Stimulated activated CD8-positive, alpha-beta memory T cell treated with anti-CD3 and anti-CD28 coated beads, Interleukin-2, amount 100 ng/mL, for 48 hours (primary cell): Measurements from ENCODE around the gene ANKK1.

Experiments
- DNase-seq, 2 donors: peaks; one replicate each; pipeline ENCODE4 v3.0.0-alpha.2; 2020; ENCODE audit warnings: low read depth in 2 of 2

The ANKK1 gene

DNA sequence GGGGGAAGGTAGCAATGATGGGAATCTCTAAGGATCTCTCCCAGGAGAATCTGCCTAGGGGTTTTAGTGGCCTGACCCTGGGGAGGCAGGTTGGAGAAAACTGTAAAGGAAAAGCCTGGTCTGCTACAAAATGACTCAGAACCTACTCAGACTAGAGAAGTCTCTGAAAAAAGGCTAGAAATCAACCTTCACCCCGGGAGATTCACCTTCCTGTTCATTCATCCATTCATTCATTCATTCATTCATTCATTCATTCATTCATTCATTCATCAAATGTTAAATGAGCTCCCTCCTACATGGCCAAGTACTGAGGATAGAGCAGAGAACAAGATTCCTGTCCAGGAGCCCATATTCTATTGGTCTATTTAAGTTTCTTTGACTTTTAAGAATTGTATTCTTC, 8.9 kb upstream of the ANKK1 start:
- no peak for DNase-seq

DNA sequence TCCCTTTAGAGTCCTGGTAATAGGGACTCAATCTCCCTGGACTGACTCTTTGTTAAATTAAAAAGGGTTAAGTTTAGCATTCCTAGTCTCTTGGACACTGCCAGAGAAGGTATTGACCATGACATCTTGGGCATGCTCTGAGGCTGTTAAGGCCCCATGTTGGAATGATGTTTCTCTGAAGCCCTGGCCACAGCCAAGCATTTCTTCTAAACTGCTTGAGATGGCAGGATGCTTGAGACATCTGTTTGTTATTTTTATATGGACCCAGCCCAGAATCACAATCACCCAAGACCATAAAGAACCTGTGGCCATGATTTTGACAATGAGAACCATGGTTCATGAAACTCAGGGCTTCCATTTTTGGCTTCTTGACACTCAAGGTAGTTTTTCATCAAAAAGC, 5.5 kb upstream of the ANKK1 start:
- no peak for DNase-seq

DNA sequence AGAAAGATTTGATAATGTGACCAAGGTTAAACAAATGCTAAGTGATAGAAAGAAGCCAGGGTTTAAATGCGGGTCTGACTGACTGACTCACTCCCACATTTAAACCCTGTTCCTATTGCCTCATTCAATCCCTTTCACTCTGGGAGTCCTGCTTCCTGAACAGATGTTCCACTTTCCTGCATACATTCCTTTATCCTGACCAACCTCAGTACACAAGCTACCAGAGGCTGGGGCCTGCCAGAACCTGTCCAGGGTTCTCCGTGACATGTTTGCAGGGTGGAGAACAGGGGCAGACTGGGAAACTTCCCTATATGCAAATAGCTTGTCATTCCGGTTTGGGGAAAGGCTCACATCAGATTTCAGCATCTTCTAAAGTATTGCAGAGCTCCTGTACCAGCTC, 3.0 kb upstream of the ANKK1 start:
- no peak for DNase-seq

DNA sequence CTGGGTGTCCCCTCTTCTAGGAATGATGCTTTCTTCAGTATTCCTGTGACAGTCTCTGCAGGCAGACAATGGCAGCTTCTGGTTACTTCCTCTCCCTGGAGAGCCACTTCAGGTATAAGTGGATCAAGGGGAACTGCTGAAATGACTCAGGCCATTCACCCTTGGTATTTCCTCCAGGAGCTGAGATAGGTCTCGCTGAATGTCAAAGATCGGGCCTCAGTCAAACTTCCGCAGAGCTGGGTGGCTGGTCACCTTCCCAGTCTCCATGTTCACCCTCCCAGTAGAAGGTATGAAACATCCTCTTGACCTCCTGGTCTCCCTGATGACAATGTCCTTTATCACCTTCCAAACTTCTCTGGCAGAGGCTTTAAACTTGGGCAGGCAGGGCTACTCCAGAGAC, 1.8 kb upstream of the ANKK1 start:
- no peak for DNase-seq

DNA sequence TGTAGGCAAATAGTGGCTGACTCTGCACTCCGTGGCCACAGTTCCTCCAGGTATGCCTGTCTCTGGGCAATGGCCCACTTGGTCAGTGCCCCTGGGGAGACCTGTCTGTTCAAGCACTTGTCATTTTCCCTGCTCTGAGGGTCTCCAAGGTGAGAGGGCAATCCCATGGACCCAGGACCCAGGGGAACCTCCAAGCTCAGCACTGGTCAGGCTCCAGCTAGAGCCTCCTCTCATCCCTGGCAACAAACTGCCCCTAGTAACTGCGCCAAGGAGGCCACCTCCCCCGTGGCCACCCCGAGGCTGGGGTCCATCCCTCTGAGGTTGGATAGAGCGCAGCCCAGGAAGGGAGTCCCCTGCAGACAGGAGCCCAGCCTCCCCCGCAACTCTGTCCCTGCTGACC, 713 bp upstream of the ANKK1 start:
- no peak for DNase-seq

DNA sequence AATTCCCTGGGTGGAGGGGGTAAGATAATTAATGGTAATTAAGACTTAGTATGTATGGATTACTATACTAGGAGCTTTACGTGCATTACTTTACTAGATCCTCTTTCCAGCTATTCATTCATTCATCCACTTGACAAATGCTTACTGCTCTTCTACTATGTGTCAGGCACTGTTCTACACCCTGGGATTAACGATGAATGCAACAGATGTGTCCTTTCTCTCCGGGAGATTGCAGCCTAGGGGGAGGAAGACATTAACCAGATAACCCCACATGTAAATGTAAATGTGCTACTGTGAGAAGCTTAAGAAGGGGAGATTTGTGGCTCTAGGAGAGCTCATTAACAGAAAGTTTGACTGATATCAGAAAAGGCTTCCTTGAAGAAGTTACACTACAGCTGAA, 1.7 kb downstream of the ANKK1 start:
- DNase-seq = no peak

DNA sequence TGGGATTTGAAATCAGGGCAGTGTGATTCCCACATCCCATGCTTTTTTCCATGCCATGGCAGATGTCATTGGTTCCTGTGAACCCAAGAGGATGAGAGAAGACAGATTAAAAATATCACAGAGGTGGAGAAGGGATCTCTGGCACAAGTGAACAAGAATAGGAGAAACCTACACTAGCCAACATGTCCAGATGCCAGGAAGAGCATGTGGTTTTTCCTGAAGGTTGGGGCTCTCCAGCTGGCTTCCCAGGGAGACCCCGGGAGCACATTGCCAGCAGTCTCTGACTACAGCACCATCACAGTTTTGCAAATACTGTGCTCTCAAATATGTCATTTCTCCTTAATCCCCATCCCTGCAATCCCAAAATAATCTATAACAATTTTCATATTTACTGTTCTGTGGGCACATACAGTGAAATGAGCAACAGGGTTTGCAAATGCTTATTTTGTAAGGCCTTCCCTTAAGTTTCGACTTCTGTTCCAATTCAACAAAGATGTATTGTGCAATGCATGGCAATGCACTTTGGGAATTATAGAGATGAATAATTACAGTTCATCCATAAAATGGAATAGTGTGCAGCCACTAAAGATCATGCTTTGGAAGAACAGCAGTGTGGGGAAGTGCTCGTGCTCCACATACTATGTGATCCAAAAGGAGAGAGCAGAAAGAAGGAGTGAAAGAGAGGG, 4.8 kb downstream of the ANKK1 start:
- DNase-seq = no peak

DNA sequence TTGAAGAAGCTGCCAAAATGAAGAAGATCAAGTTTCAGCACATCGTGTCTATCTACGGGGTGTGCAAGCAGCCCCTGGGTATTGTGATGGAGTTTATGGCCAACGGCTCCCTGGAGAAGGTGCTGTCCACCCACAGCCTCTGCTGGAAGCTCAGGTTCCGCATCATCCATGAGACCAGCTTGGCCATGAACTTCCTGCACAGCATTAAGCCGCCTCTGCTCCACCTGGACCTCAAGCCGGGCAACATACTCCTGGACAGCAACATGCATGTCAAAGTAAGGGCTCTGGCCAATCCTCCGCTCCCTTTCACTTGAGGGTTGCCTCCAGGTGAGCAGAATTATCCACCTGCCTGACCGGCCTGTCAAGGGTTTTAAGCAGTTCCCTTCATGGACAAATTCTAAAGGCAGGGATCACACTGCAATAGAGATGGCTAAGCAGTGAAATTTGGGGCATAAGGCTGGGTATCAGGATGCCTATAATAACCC, 6.0 kb downstream of the ANKK1 start:
- DNase-seq = no peak

DNA sequence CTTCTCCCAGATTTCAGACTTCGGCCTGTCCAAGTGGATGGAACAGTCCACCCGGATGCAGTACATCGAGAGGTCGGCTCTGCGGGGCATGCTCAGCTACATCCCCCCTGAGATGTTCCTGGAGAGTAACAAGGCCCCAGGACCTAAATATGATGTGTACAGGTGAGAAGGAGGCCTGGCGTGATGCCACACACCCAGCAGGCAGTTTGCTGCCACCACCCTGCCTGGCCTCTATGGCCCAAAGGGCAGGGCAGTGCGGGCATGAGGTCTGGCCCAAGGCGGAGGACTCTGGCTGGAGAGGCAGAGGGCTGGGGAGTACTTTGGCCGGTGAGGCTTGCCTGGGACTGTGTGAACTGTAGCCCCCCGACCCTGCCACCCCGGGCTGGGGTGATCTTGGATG, 7.3 kb downstream of the ANKK1 start:
- DNase-seq = no peak

DNA sequence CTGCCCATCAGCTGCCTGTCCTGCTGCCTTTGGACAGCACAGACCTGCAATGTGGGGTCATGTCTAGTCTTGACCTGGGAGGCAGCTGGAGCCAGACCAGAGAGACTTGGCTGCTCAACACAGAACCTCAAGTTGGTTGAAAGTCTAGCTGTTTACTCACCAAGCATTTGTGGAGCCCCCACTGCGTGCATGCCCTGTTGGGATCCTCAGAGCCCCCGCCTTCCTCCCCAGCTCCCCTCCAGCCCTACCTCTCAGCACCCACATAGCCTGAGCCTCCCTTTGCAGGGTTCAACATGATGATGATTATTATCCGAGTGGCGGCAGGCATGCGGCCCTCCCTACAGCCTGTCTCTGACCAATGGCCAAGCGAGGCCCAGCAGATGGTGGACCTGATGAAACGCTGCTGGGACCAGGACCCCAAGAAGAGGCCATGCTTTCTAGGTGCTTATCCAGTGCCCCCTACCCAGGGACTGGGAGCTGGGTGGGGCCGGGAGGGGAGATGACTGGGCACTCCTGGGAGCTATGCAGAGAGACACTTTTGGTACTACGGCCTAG, 8.3 kb downstream of the ANKK1 start:
- DNase-seq = no peak

DNA sequence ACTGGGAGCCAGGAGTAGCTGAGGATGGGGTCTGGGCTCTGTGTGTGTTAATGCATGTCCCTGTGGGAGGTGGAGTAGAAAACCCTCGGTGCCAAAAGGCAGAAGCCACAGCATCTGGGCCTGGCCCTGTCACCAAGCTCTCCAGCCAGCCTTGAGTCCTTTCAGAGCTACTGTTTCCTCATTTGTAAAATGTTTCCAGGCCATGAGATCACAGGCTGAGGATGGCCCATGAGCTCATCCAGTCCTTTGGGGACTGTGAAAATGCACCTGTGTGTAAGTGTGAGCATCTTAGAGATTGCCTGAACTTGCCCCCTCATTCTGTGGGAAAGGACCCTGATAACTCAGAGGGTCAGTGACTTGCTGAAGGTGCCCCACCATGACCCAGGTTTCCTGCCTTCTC, 9.1 kb downstream of the ANKK1 start:
- DNase-seq = no peak

DNA sequence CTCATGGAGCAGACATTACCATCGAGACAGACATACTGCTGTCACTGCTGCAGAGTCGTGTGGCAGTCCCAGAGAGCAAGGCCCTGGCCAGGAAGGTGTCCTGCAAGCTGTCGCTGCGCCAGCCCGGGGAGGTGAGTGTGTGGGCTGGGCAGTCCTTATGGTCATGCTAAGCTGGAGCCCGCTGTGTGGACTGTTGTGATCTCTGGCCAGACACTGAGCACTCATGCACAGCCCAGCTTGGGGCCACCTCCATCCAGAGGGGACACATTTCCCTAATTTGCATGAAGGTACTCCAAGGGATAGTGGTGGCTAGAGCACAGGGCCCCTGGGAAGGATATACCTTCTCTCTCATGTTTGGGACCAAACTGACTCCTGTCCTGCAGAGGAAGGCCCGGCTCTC, 9.6 kb downstream of the ANKK1 start:
- no peak for DNase-seq

DNA sequence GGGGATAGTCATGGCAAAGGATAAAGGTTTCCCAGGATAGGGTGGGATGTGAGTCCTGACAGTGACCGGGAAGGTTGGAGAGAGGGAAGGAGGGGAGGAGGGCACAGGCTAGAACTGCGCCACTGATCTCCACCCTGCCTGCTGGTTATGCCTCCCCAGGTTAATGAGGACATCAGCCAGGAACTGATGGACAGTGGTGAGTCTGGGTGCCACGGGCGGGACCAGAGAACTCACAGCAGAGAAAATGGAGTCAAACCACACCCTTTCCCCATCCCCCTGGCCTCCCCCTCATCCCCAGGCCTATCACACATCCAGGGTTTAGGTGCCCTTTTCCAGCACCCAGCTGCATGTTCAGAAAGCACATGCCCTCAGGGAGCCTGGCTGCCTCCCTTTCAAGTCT, 10.2 kb downstream of the ANKK1 start:
- DNase-seq = no peak

DNA sequence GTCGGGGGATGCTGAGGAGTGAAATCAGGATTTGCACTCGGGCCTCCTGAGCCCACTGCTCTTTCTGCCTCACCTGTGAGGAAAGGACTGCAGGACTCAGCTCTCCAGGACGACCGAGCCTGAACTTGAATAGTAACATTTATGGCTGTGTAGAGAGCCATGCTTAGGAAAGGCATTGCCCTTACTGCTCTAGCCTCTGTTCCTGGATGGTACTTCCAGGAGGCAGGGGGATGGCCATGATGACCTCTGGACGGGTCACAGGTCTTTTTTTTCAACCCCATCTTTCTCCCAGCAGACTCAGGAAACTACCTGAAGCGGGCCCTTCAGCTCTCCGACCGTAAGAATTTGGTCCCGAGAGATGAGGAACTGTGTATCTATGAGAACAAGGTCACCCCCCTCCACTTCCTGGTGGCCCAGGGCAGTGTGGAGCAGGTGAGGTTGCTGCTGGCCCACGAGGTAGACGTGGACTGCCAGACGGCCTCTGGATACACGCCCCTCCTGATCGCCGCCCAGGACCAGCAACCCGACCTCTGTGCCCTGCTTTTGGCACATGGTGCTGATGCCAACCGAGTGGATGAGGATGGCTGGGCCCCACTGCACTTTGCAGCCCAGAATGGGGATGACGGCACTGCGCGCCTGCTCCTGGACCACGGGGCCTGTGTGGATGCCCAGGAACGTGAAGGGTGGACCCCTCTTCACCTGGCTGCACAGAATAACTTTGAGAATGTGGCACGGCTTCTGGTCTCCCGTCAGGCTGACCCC, 11.3 kb downstream of the ANKK1 start:
- no peak for DNase-seq

DNA sequence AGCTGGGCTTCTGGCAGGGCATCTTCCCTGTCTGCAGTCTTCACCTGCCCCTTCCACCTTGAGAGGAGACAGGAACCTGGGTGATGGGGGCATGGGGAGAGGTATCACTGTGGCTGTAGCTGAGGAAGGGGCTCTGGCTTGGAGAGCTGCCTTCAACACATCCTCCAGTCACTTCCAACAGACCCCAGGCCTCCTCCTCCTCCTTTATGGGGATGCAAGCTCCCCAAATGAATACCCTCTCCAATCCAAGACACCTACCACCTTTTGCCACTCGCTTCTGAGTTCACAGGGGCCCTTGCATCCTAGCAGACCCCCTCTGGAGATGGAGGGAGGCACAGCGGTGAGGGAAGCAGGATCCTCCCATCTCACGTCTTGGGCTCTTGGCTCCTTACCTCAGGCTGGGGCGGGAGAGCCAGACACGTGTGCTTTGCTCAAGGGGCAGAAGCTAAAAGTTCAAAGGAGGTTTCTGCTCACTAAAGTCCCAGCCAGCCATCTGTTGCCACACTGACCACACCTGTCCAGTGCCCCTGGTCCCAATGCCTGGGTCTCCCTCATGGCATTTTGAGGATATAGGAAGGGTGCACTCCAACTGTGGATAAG, 13.2 kb downstream of the ANKK1 start:
- DNase-seq = no peak

DNA sequence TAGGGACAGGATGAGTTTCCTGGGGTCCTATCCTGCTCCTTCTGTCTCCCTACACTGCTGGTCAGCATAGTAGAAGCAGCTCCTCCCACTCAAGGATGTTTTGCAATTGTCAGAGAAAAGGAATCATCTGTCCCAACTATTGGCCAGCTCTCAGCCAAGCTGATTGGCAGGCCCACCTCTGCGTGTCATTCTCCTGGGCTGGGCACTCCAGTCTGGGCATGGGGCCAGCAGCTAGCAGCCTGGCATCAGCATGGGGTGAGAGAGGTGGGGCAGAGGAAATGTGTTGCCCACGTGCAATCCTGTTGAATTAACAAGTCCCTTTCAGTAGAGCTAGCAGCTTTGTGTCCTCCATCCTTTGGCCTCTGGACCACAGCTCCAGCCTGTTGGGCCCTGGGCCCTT, 14.1 kb downstream of the ANKK1 start:
- no peak for DNase-seq

DNA sequence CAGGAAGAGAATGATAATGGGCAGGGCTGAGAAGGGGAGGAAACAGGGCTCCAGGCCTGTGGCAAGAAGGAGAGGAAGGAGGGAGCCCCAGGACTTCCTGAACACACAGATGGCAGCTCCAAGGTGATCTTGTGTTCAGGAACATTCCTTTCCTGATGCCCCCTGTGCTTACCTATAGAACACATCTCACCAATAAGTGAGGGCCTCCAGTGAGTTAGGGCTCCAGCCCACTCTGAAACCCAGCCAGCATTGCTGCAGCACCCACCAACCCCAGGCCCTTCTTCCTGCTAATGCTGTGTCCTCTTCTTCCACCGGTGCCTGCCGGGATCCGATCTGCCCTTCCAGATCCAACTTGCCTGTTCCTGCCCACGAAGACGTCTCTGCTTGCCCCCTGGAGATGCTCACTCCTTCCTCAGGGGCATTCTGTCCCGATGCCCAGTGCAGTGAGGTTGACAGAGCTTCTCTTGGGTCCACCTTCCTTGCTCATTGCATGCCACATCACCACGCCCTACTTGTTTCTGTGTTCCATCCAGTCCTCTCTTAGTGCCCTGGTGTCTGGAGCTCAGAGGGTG, 17.4 kb downstream of the ANKK1 start:
- DNase-seq = no peak

DNA sequence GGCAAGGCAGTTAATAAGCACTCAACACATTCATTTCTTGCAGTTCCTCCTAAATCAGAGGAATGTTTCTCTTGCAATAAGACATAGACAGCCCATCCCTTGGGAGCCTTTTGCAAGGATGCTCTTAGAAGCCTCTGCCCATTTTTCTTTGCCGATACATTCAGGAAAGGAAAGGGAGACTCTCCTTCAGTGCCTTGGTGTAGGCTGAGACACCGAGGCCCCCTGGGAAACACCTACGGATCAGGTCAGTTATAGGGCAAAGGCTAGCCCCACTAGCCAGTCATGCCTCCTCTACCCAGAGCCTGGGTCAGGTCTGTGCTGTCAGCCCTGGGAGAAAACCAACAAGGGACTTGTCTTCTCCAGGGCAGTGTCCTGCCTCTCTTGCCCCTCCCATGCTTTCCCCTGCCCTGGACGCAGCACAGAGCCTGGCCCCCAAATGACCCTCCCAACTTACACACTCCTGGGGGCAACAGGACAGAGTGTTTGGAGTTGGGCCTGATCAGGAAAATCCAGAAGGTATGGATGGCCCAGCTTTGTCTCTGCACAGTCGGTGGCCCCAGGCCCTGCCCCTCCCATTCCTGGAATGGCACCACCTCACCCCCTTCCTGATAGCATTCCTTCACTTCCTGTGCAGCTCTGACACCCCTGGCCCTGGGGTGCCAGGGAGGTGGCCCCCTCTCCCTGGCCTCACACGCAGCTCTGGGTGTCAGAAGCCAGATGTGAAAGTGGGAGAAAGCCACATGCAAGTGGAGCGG, 18.3 kb downstream of the ANKK1 start:
- DNase-seq = no peak

DNA sequence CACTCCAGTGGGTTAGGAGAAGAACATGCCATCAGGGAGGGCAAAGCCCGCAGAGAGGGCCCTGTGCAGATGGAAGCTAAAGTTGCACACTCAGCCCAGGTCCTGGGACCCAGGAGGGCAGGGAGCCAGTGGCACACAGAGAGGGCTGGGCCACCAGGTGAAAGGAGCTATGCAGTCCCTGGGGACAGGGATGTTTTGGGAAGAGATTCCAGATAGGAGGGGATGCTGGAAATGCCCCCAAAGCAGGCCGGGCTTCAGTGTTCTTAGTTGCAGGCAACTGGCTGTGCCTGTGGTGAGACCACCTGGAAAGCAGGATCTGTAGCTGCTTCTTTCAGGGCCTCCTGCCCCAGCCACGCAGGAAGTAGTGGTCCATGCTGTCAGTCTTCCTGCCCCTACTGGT, 19.6 kb downstream of the ANKK1 start:
- DNase-seq = no peak

DNA sequence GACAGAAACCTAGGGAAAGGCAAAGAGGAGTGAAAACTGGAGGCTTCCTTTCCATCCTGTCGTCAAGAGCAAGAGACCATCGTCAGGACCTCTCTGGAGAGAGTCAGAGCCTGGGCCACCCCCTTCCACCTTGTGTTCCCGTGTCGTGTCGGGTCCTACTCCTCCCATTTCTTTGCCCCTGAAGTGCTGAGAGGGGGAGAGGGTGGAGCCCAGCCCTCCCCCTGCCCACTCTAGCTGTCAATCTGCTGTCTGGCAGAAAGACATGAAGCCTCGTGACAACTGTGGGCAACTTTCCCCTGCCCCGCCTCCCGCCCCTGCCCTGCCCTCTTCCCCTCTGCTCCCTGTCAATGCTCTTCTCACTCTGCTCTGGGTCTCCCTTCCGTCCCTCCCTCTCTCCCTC, 20.6 kb downstream of the ANKK1 start:
- DNase-seq = no peak

DNA sequence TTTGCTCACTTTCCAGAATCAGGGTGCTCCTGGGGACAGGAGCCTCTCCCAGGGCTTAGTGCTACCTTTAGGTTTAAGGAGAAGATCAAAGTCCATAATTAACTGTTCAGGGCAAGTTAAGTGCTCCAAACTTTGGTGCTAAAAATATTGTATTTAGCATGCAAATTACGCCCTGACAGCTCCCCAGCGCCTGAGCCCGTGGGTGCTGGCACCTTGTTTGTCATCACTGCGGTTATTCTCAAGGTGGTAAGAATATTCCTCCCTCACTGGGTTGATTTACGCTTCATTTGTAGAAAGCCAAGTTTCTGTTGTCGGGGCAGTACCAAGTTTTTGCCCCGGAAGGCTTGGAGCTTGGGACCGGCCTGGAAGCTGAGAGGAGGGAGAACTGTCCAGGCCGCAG, 21.3 kb downstream of the ANKK1 start:
- no peak for DNase-seq

DNA sequence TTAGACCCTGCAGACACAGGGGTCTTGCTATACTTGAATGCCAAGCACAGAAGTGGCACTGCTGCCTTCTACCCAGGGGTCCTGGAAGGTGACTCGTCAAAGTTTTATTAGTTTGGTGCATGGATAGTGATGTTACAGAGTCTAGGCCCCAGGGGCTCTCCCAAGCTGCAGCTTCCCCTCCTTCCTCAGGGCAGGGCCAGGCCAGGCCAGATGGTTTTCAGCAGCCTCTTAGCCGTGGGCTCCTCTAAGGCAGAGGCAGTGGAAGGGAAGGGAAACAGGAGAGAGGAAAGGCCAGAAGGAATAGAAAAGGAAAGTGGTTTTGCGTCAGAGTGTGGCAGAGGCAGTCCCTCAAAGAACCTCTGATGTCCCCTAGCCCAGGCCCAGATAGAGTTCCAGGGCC, 21.9 kb downstream of the ANKK1 start:
- DNase-seq = no peak
